Naive thymus-derived CD4-positive, alpha-beta T cell (primary cell): ENCODE results near the gene BRPF1. TPM values are rescaled to one million over a fixed set of nuclear protein-coding genes. Genes with fewer than 3 reads are reported as not detected.
A peak's percentile ranks its signal among the peaks of the same experiment; 100 is the strongest.

ENCODE experiments used
- ATAC-seq: fragments of 150-1000 bp; cut with Tn5 transposase; 2 replicates; pipeline ENCODE4 v1.10.0; 2021; ENCODE audit warnings: mild to moderate bottlenecking, moderate library complexity
- CTCF ChIA-PET: fragments of 350-600 bp; sonication (Branson Sonifier 250); formaldehyde crosslinking; loops from one replicate; lab custom pipeline; 2021; ENCODE audit warnings: antibody characterized with exemption; lab: Charles Lee
- POLR2A ChIA-PET: fragments of 350-600 bp; sonication (Branson Sonifier 250); formaldehyde crosslinking; loops from one replicate; lab custom pipeline; 2021; ENCODE audit warnings: antibody characterized with exemption, inconsistent platforms; lab: Charles Lee
- DNase-seq, 9 donors: peaks; one replicate each; pipeline versions ENCODE4 v3.0.0 to v3.0.0-alpha.2; 2020 to 2022; ENCODE audit warnings: mixed read lengths in 1 of 9
- H3K27ac ChIP-seq: one replicate; pipeline ENCODE4 v1.7.0; 2013; ENCODE audit warnings: mild to moderate bottlenecking, low read depth, low read length, moderate library complexity
- H3K27me3 ChIP-seq, 2 donors: one replicate each; pipeline ENCODE4 v1.7.0; 2013; ENCODE audit warnings: low read length in 2 of 2, mild to moderate bottlenecking in 2 of 2, moderate library complexity in 2 of 2; ENCODE audit not compliant: control insufficient read depth in 2 of 2, insufficient read depth in 2 of 2
- H3K36me3 ChIP-seq, 3 experiments: 1 replicate in 2 of 3; 2 replicates in 1 of 3; pipeline ENCODE4 v1.7.0; 2013; ENCODE audit warnings: low read length in 3 of 3, mild to moderate bottlenecking in 3 of 3, moderate library complexity in 1 of 3; ENCODE audit not compliant: insufficient read depth in 3 of 3, control insufficient read depth in 2 of 3
- H3K4me1 ChIP-seq, 2 donors: one replicate each; pipeline ENCODE4 v1.7.0; 2013; ENCODE audit warnings: low read length in 2 of 2, mild to moderate bottlenecking in 2 of 2, moderate library complexity in 1 of 2; ENCODE audit not compliant: control insufficient read depth in 2 of 2, insufficient read depth in 2 of 2
- H3K4me3 ChIP-seq: 2 replicates; pipeline ENCODE4 v1.7.0; 2013; ENCODE audit warnings: mild to moderate bottlenecking, low read length
- H3K9me3 ChIP-seq, 3 experiments: 1 replicate in 2 of 3; 2 replicates in 1 of 3; pipeline ENCODE4 v1.7.0; 2013; ENCODE audit warnings: low read length in 3 of 3; ENCODE audit not compliant: control insufficient read depth in 2 of 3
- H3K27ac Mint-ChIP-seq, 9 donors: one replicate each; pipeline ENCODE4 v1.8.0; 2020 to 2022; ENCODE audit warnings: mixed read lengths in 9 of 9, mild to moderate bottlenecking in 8 of 9, moderate library complexity in 5 of 9, inconsistent platforms in 2 of 9
- H3K27me3 Mint-ChIP-seq, 5 donors: one replicate each; pipeline ENCODE4 v1.8.0; 2021 to 2022; ENCODE audit warnings: mixed read lengths in 5 of 5, mild to moderate bottlenecking in 1 of 5
- H3K36me3 Mint-ChIP-seq, 5 donors: one replicate each; pipeline ENCODE4 v1.8.0; 2020 to 2022; ENCODE audit warnings: mixed read lengths in 5 of 5, mild to moderate bottlenecking in 3 of 5, inconsistent platforms in 1 of 5
- H3K4me1 Mint-ChIP-seq, 7 donors: one replicate each; pipeline ENCODE4 v1.8.0; 2020 to 2022; ENCODE audit warnings: mixed read lengths in 7 of 7, mild to moderate bottlenecking in 3 of 7, inconsistent platforms in 1 of 7
- H3K4me3 Mint-ChIP-seq, 10 donors: one replicate each; pipeline ENCODE4 v1.8.0; 2020 to 2022; ENCODE audit warnings: mild to moderate bottlenecking in 10 of 10, mixed read lengths in 10 of 10, moderate library complexity in 6 of 10, inconsistent platforms in 2 of 10
- H3K9me3 Mint-ChIP-seq, 11 donors: one replicate each; pipeline ENCODE4 v1.8.0; 2020 to 2022; ENCODE audit warnings: mixed read lengths in 11 of 11, mild to moderate bottlenecking in 4 of 11, inconsistent platforms in 1 of 11, moderate library complexity in 1 of 11
- intact Hi-C, 2 donors: fragments of 100-400 bp; cut with micrococcal nuclease; formaldehyde crosslinking; loops; one replicate each; pipeline ENCODE4 v1.15.1; 2023
- polyA plus RNA-seq, 2 donors: library from polyadenylated mRNA; unstranded; fragments of 300-500 nt; fragmentation: Illumina TruSeq; gene quantifications; one replicate each; pipeline ENCODE4 v1.2.3, GENCODE V29; 2021
- total RNA-seq, 6 experiments: library from RNA in 5 of 6; stranded (reverse) in 5 of 6; gene quantifications; 1 replicate in 5 of 6; 2 replicates in 1 of 6; pipeline ENCODE4 v1.2.3 and lab custom pipeline; 2021 to 2026

BRPF1 gene
- total and polyA plus RNA-seq, 7 experiments from 2014 or later: 9.2 to 42.4 (median 33.1) TPM

DNA sequence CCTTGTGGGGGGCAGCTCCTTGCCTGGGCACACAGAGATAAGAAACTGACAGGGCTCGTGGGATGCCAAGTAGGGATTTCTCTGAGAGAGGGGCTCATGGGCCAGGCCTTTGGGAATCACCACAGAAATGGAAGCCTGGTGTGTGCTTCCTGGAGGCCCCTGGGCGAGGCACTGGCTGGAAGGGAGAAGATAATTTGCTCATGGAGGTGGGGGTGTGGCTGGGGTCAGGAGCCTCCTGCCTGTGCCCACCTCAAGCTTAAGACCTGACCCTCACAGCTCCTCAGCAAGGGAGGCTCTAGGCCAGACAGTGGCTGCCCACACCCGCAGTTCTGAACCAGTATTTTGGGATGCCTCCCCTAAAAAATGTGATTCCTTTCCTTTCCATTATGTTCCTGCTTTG lies 44.8 kb upstream of the BRPF1 start:
- Mint-ChIP-seq H3K9me3 (no peaks in the 10 kb centered on the region), H3K27me3 (no peaks in the 10 kb centered on the region), H3K36me3 (peaks cover 13 to 79% (median 24%) of the 10 kb centered on the region in 5 donors), H3K27ac (no peak overlapping the region), H3K4me3 (no peak overlapping the region), H3K4me1 (no peaks in the 10 kb centered on the region)
- Histone ChIP-seq H3K9me3 (no peaks in the 10 kb centered on the region), H3K27ac (no peak overlapping the region), H3K4me3 (no peak overlapping the region), H3K4me1 (no peaks in the 10 kb centered on the region), H3K36me3 (peaks cover 36 to 100% (median 63%) of the 10 kb centered on the region in 3 experiments), H3K27me3 (no peaks in the 10 kb centered on the region)
- CTCF ChIA-PET: no interaction called here
- intact Hi-C loops: no loop called here
- POLR2A ChIA-PET: interaction anchor here (0.7 kb wide), 1 partner anchor 286 kb away, joined by 3 read pairs; no protein-coding TSS in a partner anchor
- no peak for ATAC-seq
- no peak for DNase-seq

DNA sequence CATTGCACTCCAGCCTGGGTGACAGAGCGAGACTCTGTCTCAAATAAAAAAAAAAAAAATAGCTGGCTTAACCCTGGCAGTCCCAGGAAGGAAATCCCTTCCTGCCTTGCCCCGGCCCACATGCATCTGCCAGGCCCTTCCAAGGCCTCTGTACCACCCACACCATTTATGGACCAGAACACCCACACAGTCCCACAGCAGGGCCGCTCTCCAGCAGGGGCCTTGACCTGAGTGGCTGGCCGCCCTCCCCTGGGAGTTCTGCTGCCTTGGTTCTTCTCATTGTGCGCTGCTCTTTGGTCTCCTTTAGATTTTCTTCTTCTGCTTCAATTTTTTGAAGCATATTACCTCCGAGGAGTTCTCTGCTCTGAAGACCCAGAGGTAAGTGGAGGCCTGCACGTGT lies 44.0 kb upstream of the BRPF1 start:
- no peak overlapping the region for H3K4me3 Mint-ChIP-seq
- Histone ChIP-seq H3K9me3 (no peaks in the 10 kb centered on the region), H3K27me3 (no peaks in the 10 kb centered on the region), H3K27ac (no peak overlapping the region), H3K4me1 (no peaks in the 10 kb centered on the region), H3K4me3 (no peak overlapping the region), H3K36me3 (peaks cover 36 to 100% (median 55%) of the 10 kb centered on the region in 3 experiments)
- ChIA-PET POLR2A (interaction anchor here (0.7 kb wide), 1 partner anchor 287 kb away, joined by 3 read pairs; no protein-coding TSS in a partner anchor), CTCF (no interaction called here)
- no peak for ATAC-seq
- H3K4me1 Mint-ChIP-seq: no peaks in the 10 kb centered on the region
- H3K9me3 Mint-ChIP-seq: no peaks in the 10 kb centered on the region
- DNase-seq: no peak
- H3K36me3 Mint-ChIP-seq: peaks cover 13 to 80% (median 26%) of the 10 kb centered on the region in 5 donors
- peak overlapping the region in 1 of 9 donors; percentile 22 for H3K27ac Mint-ChIP-seq
- intact Hi-C loops: no loop called here
- no peaks in the 10 kb centered on the region for H3K27me3 Mint-ChIP-seq

DNA sequence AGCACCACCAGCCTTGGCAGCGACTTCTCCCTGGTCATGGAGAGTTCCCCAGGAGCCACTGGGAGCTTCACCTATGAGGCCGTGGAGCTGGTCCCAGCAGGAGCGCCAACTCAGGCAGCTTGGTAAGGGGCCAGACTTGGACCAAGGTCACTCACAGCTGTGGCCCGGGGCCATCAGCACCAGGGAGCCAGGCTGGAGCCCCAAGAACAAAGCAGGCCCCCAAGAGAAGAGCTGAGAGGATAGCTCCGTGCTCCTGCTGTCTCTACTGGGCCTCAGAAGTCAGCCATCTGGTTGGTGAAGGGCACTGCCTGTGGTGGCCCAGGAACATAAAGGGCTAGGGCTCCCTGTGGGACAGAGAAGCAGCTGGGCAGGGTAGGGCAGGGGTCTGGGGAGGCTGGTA lies 42.6 kb upstream of the BRPF1 start:
- intact Hi-C loops: no loop called here

DNA sequence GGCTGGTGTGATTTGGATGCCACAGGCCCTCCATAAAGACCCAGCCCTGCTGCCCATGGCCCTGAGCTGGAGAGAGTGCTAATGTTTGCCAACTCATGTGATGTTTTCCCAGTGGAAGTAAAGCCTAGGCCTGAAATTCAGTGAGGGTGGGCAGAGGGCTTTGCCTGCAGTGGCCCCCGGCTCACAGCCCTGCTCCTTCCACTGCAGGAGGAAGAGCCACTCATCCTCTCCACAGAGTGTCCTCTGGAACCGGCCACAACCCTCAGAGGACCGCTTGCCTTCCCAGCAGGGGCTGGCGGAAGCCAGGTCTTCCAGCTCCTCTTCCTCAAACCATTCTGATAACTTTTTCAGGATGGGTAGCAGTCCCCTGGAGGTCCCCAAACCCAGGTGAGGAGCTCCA lies 41.8 kb upstream of the BRPF1 start:
- H3K27ac Mint-ChIP-seq: no peak overlapping the region

More for the DNA sequence above, 42.6 kb upstream of the BRPF1 start:
- Histone ChIP-seq H3K27ac (no peak overlapping the region), H3K36me3 (peaks cover 26 to 100% (median 44%) of the 10 kb centered on the region in 3 experiments), H3K4me3 (no peak overlapping the region), H3K27me3 (no peaks in the 10 kb centered on the region), H3K9me3 (no peaks in the 10 kb centered on the region), H3K4me1 (no peaks in the 10 kb centered on the region)
- ChIA-PET POLR2A (no interaction called here), CTCF (no interaction called here)
- no peaks in the 10 kb centered on the region for H3K9me3 Mint-ChIP-seq
- no peak overlapping the region for H3K4me3 Mint-ChIP-seq
- no peak overlapping the region for H3K27ac Mint-ChIP-seq
- H3K36me3 Mint-ChIP-seq: peaks cover 16 to 84% (median 38%) of the 10 kb centered on the region in 5 donors
- ATAC-seq: no peak
- DNase-seq: no peak
- no peaks in the 10 kb centered on the region for H3K4me1 Mint-ChIP-seq
- H3K27me3 Mint-ChIP-seq: no peaks in the 10 kb centered on the region

DNA sequence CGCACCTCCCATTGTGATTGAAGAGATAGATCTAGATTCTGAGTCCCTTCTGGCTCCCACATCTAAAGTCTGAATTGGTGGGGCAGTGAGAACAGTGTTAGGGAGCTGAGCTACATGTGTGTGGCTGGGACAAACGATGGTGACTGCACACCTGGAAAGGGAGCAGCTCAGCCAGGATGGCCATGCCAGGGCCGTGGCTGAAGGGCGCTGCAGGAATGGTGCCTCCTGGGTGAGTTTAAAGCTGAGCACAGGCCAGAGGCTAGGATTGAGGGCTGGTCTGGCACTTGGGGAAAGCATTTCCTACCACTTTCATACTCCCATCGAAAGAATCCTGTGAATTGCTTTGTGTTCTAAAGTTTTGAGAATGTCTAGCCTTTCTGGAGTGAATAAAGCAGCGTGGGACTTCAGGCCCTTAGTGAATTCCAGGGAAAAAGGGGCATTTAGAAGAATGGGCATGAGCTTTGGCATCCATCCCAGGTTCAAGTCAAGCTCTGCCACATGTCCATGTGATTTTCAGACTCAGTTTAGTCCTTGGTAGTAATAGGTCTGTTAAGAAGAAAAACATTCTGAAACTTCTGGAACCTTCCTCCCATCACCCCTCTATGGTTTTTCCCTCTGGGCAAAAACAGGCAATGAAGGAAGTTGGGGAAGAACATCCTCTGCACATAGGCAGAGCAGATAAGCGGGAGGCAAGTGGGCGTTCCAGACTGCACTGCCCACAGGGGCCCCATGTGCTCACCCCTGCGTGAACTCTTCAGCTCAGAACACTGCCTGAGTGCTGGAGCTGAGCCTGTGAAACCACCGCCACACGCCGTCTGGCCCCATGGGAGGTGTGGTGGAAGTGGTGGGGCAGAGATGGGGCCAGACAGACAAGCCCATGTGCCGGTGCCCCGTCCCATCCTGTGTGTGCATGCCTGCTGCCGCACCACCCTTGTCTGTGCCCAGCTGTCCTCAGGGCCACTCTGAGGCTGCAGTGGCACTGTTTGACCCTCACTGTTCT lies 40.8 kb upstream of the BRPF1 start:
- no peak overlapping the region for H3K4me3 Mint-ChIP-seq
- ATAC-seq (no peak), DNase-seq (no peak)
- Histone ChIP-seq H3K4me3 (no peak overlapping the region), H3K27me3 (no peaks in the 10 kb centered on the region), H3K36me3 (peaks cover 20 to 100% (median 32%) of the 10 kb centered on the region in 3 experiments), H3K4me1 (no peaks in the 10 kb centered on the region), H3K27ac (no peak overlapping the region), H3K9me3 (no peaks in the 10 kb centered on the region)
- ChIA-PET POLR2A (no interaction called here), CTCF (interaction anchor here (0.6 kb wide), 1 partner anchor 1491 kb away, joined by 3 read pairs; no protein-coding TSS in a partner anchor)
- peak overlapping the region in 3 of 9 donors; percentile 19 to 70 (median 26) for H3K27ac Mint-ChIP-seq
- peaks cover 0 to 1% (median 0%) of the 10 kb centered on the region in 11 donors for H3K9me3 Mint-ChIP-seq
- no peaks in the 10 kb centered on the region for H3K27me3 Mint-ChIP-seq
- H3K36me3 Mint-ChIP-seq: peaks cover 16 to 82% (median 25%) of the 10 kb centered on the region in 5 donors
- intact Hi-C loops: no loop called here
- H3K4me1 Mint-ChIP-seq: peaks cover 0 to 2% (median 0%) of the 10 kb centered on the region in 7 donors

More for the DNA sequence above, 41.8 kb upstream of the BRPF1 start:
- Histone ChIP-seq H3K4me1 (no peaks in the 10 kb centered on the region), H3K27ac (no peak overlapping the region), H3K9me3 (no peaks in the 10 kb centered on the region), H3K27me3 (no peaks in the 10 kb centered on the region), H3K4me3 (no peak overlapping the region), H3K36me3 (peaks cover 20 to 100% (median 37%) of the 10 kb centered on the region in 3 experiments)
- Mint-ChIP-seq H3K36me3 (peaks cover 20 to 84% (median 34%) of the 10 kb centered on the region in 5 donors), H3K4me3 (no peak overlapping the region), H3K9me3 (peaks cover 0 to 1% (median 0%) of the 10 kb centered on the region in 11 donors), H3K27me3 (no peaks in the 10 kb centered on the region), H3K4me1 (peaks cover 0 to 2% (median 0%) of the 10 kb centered on the region in 7 donors)
- ATAC-seq (no peak), DNase-seq (no peak)
- CTCF ChIA-PET: interaction anchor here (0.6 kb wide), 1 partner anchor 1490 kb away, joined by 3 read pairs; no protein-coding TSS in a partner anchor
- intact Hi-C loops: no loop called here
- POLR2A ChIA-PET: no interaction called here

DNA sequence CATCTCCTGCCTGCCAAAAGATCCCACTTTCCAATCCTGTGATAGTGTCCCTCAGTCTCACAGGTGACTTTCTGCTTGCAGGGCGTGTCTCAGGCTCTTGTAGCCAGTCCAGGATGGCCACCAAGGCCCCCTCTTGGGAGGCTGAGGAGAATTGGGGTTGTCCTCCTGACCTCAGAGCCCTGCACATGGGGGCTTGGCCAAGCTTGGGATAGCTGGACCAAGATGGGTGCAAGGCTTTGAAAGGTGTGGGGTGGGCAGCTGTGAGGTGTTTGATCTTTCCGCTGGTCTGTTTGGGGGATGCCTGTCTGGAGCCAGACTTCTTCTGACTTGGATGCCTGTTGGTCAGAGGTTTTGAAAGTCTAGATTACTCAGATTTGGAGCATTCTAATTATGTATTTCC lies 39.9 kb upstream of the BRPF1 start:
- intact Hi-C loops: no loop called here
- ATAC-seq (no peak), DNase-seq (no peak)
- Histone ChIP-seq H3K4me1 (no peaks in the 10 kb centered on the region), H3K9me3 (no peaks in the 10 kb centered on the region), H3K4me3 (no peak overlapping the region), H3K27ac (no peak overlapping the region), H3K36me3 (peaks cover 20 to 100% (median 28%) of the 10 kb centered on the region in 3 experiments), H3K27me3 (no peaks in the 10 kb centered on the region)
- peaks cover 0 to 3% (median 0%) of the 10 kb centered on the region in 11 donors for H3K9me3 Mint-ChIP-seq
- POLR2A ChIA-PET: no interaction called here
- H3K27ac Mint-ChIP-seq: no peak overlapping the region
- no peaks in the 10 kb centered on the region for H3K27me3 Mint-ChIP-seq
- peaks cover 11 to 78% (median 17%) of the 10 kb centered on the region in 5 donors for H3K36me3 Mint-ChIP-seq
- no peak overlapping the region for H3K4me3 Mint-ChIP-seq
- H3K4me1 Mint-ChIP-seq: peaks cover 0 to 2% (median 0%) of the 10 kb centered on the region in 7 donors
- CTCF ChIA-PET: no interaction called here
